HG03135 (cell line): ENCODE data around the gene SLC25A47.
"Not testable (repeated sequence)": the region's sequence is repeated elsewhere in the genome, so short reads cannot be mapped to it uniquely, and the experiment has no call there.

Source experiments
- ATAC-seq: cut with Tn5 transposase; IDR thresholded peaks from one replicate; pipeline ENCODE4 v1.9.1; 2021; ENCODE audit warnings: mild to moderate bottlenecking, moderate library complexity; ENCODE audit not compliant: unreplicated experiment

Gene SLC25A47

GRCh38 chr14:100289916-100290606 lies 33.1 kb upstream of the SLC25A47 start:
- ATAC-seq, result no peak

- ATAC-seq, result no peak
These were observed 32.4 kb upstream of the SLC25A47 start for GRCh38 chr14:100290607-100291304.

- no peak for ATAC-seq
These were observed 31.6 kb upstream of the SLC25A47 start for GRCh38 chr14:100291305-100292075.

- no peak for ATAC-seq
These were observed 30.8 kb upstream of the SLC25A47 start for GRCh38 chr14:100292301-100292775.

GRCh38 chr14:100292776-100293461 lies 30.2 kb upstream of the SLC25A47 start:
- ATAC-seq, result no peak

- ATAC-seq, result no peak
These were observed 29.5 kb upstream of the SLC25A47 start for GRCh38 chr14:100293497-100294212.

- ATAC-seq, result no peak
These were observed 28.8 kb upstream of the SLC25A47 start for GRCh38 chr14:100294213-100294962.

- ATAC-seq, result no peak
These were observed 28.2 kb upstream of the SLC25A47 start for GRCh38 chr14:100294963-100295330.

GRCh38 chr14:100295376-100296105 lies 27.6 kb upstream of the SLC25A47 start:
- no peak for ATAC-seq

GRCh38 chr14:100296106-100296651 lies 27.0 kb upstream of the SLC25A47 start:
- no peak for ATAC-seq

GRCh38 chr14:100296729-100297128 lies 26.4 kb upstream of the SLC25A47 start:
- not testable (repeated sequence) for ATAC-seq

GRCh38 chr14:100297320-100298300 lies 25.5 kb upstream of the SLC25A47 start:
- peak; percentile 80 for ATAC-seq

GRCh38 chr14:100298551-100299237 lies 24.4 kb upstream of the SLC25A47 start:
- no peak for ATAC-seq

- ATAC-seq, result no peak
These were observed 23.9 kb upstream of the SLC25A47 start for GRCh38 chr14:100299238-100299560.

GRCh38 chr14:100302616-100303015 lies 20.5 kb upstream of the SLC25A47 start:
- no peak for ATAC-seq

GRCh38 chr14:100303179-100303578 lies 20.0 kb upstream of the SLC25A47 start:
- ATAC-seq, result no peak

GRCh38 chr14:100303925-100304324 lies 19.2 kb upstream of the SLC25A47 start:
- ATAC-seq, result no peak
